NCI-H2227 (cell line): ENCODE measurements around the gene FRK.
"Not testable (repeated sequence)": the region's sequence is repeated elsewhere in the genome, so short reads cannot be mapped to it uniquely, and the experiment has no call there.

Experiments used
- DNase-seq: peaks from one replicate; lab custom pipeline; 2025; ENCODE audit not compliant: unreplicated experiment; lab: John Stamatoyannopoulos, UW

FRK gene

GRCh38 chr6:116078522-116078921 lies 17.8 kb upstream of the FRK start:
- DNase-seq = no peak

GRCh38 chr6:116074732-116075390 lies 14.2 kb upstream of the FRK start:
- DNase-seq = no peak

- DNase-seq = no peak
Observed at GRCh38 chr6:116073765-116074440, 13.2 kb upstream of the FRK start.

GRCh38 chr6:116072368-116072767 lies 11.7 kb upstream of the FRK start:
- no peak for DNase-seq

GRCh38 chr6:116070616-116071389 lies 10.1 kb upstream of the FRK start:
- no peak for DNase-seq

- DNase-seq = no peak
Observed at GRCh38 chr6:116070101-116070500, 9.4 kb upstream of the FRK start.

- DNase-seq = no peak
Observed at GRCh38 chr6:116066789-116067188, 6.1 kb upstream of the FRK start.

GRCh38 chr6:116064666-116065065 lies 4.0 kb upstream of the FRK start:
- no peak for DNase-seq

GRCh38 chr6:116062496-116062895 lies 1.8 kb upstream of the FRK start:
- DNase-seq = no peak

GRCh38 chr6:116059713-116060571 lies 749 bp downstream of the FRK start:
- DNase-seq = no peak

GRCh38 chr6:116057766-116058165 lies 2.9 kb downstream of the FRK start:
- DNase-seq = no peak

GRCh38 chr6:116055513-116055912 lies 5.2 kb downstream of the FRK start:
- DNase-seq = no peak

GRCh38 chr6:116051244-116051643 lies 9.4 kb downstream of the FRK start:
- DNase-seq = no peak

- no peak for DNase-seq
Observed at GRCh38 chr6:116050737-116051136, 10.0 kb downstream of the FRK start.

GRCh38 chr6:116049321-116049720 lies 11.4 kb downstream of the FRK start:
- no peak for DNase-seq

- no peak for DNase-seq
Observed at GRCh38 chr6:116047173-116047933, 13.3 kb downstream of the FRK start.

GRCh38 chr6:116046737-116047136 lies 14.0 kb downstream of the FRK start:
- DNase-seq = no peak

- DNase-seq = not testable (repeated sequence)
Observed at GRCh38 chr6:116046272-116046671, 14.4 kb downstream of the FRK start.

GRCh38 chr6:116041934-116042333 lies 18.8 kb downstream of the FRK start:
- no peak for DNase-seq

GRCh38 chr6:116040993-116041392 lies 19.7 kb downstream of the FRK start:
- no peak for DNase-seq
